GM12874 (cell line): Measurements from ENCODE around the gene MTX2.

Experiments
- CTCF ChIP-seq: IDR thresholded peaks from 2 replicates; pipeline ENCODE4 v1.5.1; 2011; ENCODE audit warnings: low read depth, mild to moderate bottlenecking, control low read depth, low read length, moderate library complexity; ENCODE audit not compliant: insufficient read depth

MTX2 gene

GRCh38 chr2:176370467-176371171, 101.4 kb downstream of the MTX2 start:
- no peak for TF ChIP-seq CTCF

GRCh38 chr2:176378323-176378722, 109.1 kb downstream of the MTX2 start:
- TF ChIP-seq CTCF = no peak

- no peak for TF ChIP-seq CTCF
Measured at GRCh38 chr2:176380341-176380740, 111.1 kb downstream of the MTX2 start.

- no peak for TF ChIP-seq CTCF
Measured at GRCh38 chr2:176383100-176383499, 113.9 kb downstream of the MTX2 start.

- no peak for TF ChIP-seq CTCF
Measured at GRCh38 chr2:176383836-176384442, 114.7 kb downstream of the MTX2 start.

- TF ChIP-seq CTCF = no peak
Measured at GRCh38 chr2:176385219-176385759, 116.0 kb downstream of the MTX2 start.

- TF ChIP-seq CTCF = no peak
Measured at GRCh38 chr2:176385838-176386237, 116.6 kb downstream of the MTX2 start.
